ENCODE measurements around the gene SPIN3. TPM values are rescaled to one million over a fixed set of nuclear protein-coding genes. Genes with fewer than 3 reads are reported as not detected.

Gene SPIN3
- total RNA-seq: 4.8 and 6.0 TPM in 2 replicates

GRCh38 chrX:56995271-56995994 is at the start of gene SPIN3:
Gene SPIN3 (minus strand): TSS chrX:56995541. CDS start chrX:56994947, 594 bp downstream.

Other genes starting within 250 kb of the SPIN3 start
- gene SPIN2B, start 126.0 kb upstream of the SPIN3 start, total RNA-seq: 1.1 and 2.9 TPM in 2 replicates
- gene SPIN2A, start 141.9 kb upstream of the SPIN3 start, total RNA-seq: not detected in 2 replicates

Measured in tracheal epithelial cell (primary cell).